Putamen (tissue), 1 donor: ENCODE measurements around the gene EPHA7.
A peak's percentile ranks its signal among the peaks of the same experiment; 100 is the strongest.

Experiments used
- DNase-seq: peaks from one replicate; pipeline ENCODE4 v3.0.0-alpha.2; 2016; ENCODE audit warnings: low spot score

The EPHA7 gene

GRCh38 chr6:93419304-93420162 lies at the start of gene EPHA7:
Gene EPHA7, minus strand, starts transcription at chr6:93419559. Its CDS starts 218 bp downstream, at chr6:93419341.
- peak; percentile 96 for DNase-seq

- no peak for DNase-seq
Observed at GRCh38 chr6:93468291-93468690, 48.9 kb upstream of the EPHA7 start.

- DNase-seq: no peak
Observed at GRCh38 chr6:93454533-93454932, 35.2 kb upstream of the EPHA7 start.

- no peak for DNase-seq
Observed at GRCh38 chr6:93453956-93454355, 34.6 kb upstream of the EPHA7 start.

GRCh38 chr6:93447874-93448273 lies 28.5 kb upstream of the EPHA7 start:
- peak; percentile 15 for DNase-seq

- DNase-seq: no peak
Observed at GRCh38 chr6:93437491-93437890, 18.1 kb upstream of the EPHA7 start.

- DNase-seq: no peak
Observed at GRCh38 chr6:93433592-93433991, 14.2 kb upstream of the EPHA7 start.

- no peak for DNase-seq
Observed at GRCh38 chr6:93424303-93425064, 5.1 kb upstream of the EPHA7 start.

- no peak for DNase-seq
Observed at GRCh38 chr6:93423542-93423941, 4.2 kb upstream of the EPHA7 start.

GRCh38 chr6:93420163-93420795 lies 920 bp upstream of the EPHA7 start:
- no peak for DNase-seq

- no peak for DNase-seq
Observed at GRCh38 chr6:93418408-93419303, 703 bp downstream of the EPHA7 start.

- DNase-seq: no peak
Observed at GRCh38 chr6:93418033-93418407, 1.3 kb downstream of the EPHA7 start.

GRCh38 chr6:93417421-93418013 lies 1.8 kb downstream of the EPHA7 start:
- DNase-seq: no peak

GRCh38 chr6:93416571-93417420 lies 2.6 kb downstream of the EPHA7 start:
- no peak for DNase-seq

- DNase-seq: no peak
Observed at GRCh38 chr6:93413190-93413589, 6.2 kb downstream of the EPHA7 start.

- DNase-seq: no peak
Observed at GRCh38 chr6:93412452-93412851, 6.9 kb downstream of the EPHA7 start.

- DNase-seq: no peak
Observed at GRCh38 chr6:93407186-93407585, 12.2 kb downstream of the EPHA7 start.

- no peak for DNase-seq
Observed at GRCh38 chr6:93403390-93403789, 16.0 kb downstream of the EPHA7 start.

- DNase-seq: no peak
Observed at GRCh38 chr6:93398723-93399122, 20.6 kb downstream of the EPHA7 start.

GRCh38 chr6:93394471-93394870 lies 24.9 kb downstream of the EPHA7 start:
- DNase-seq: no peak
